GM23248 (cell line): ENCODE measurements around the gene AHI1. TPM values are rescaled to one million over a fixed set of nuclear protein-coding genes. Genes with fewer than 3 reads are reported as not detected.

Experiments
- DNase-seq: peaks from one replicate; pipeline ENCODE4 v3.0.0-alpha.2; 2015
- H2AFZ ChIP-seq: fragments of 200-600 bp; sonication (generic); 2 replicates; pipeline ENCODE4 v1.6.1; 2016; ENCODE audit warnings: antibody characterized with exemption
- H3F3A ChIP-seq: fragments of 200-600 bp; sonication (generic); 2 replicates; pipeline ENCODE4 v1.6.1; 2016; ENCODE audit warnings: mild to moderate bottlenecking, antibody characterized with exemption, mixed run types; ENCODE audit not compliant: insufficient read depth
- H3K27ac ChIP-seq: fragments of 200-600 bp; sonication (generic); 2 replicates; pipeline ENCODE4 v1.5.1; 2016; ENCODE audit warnings: mild to moderate bottlenecking
- H3K27me3 ChIP-seq: fragments of 200-600 bp; sonication (generic); replicated peaks from 2 replicates; pipeline ENCODE4 v1.6.1; 2016; ENCODE audit warnings: mild to moderate bottlenecking; ENCODE audit not compliant: insufficient read depth
- H3K36me3 ChIP-seq: fragments of 200-600 bp; sonication (generic); 2 replicates; pipeline ENCODE4 v1.6.1; 2016; ENCODE audit warnings: low read depth, mild to moderate bottlenecking
- H3K4me1 ChIP-seq: fragments of 200-600 bp; sonication (generic); 2 replicates; pipeline ENCODE4 v1.6.1; 2016; ENCODE audit warnings: mild to moderate bottlenecking; ENCODE audit not compliant: insufficient read depth
- H3K4me2 ChIP-seq: fragments of 200-600 bp; sonication (generic); one replicate; pipeline ENCODE4 v1.6.1; 2016; ENCODE audit warnings: mild to moderate bottlenecking; ENCODE audit not compliant: unreplicated experiment
- H3K4me3 ChIP-seq: fragments of 200-600 bp; sonication (generic); 2 replicates; pipeline ENCODE4 v1.5.1; 2016; ENCODE audit warnings: mild to moderate bottlenecking
- H3K79me2 ChIP-seq: fragments of 200-600 bp; sonication (generic); 2 replicates; pipeline ENCODE4 v1.6.1; 2016; ENCODE audit warnings: mild to moderate bottlenecking; ENCODE audit not compliant: insufficient read depth
- H3K9ac ChIP-seq: fragments of 200-600 bp; sonication (generic); 2 replicates; pipeline ENCODE4 v1.6.1; 2016; ENCODE audit warnings: mild to moderate bottlenecking
- H3K9me2 ChIP-seq: fragments of 200-600 bp; sonication (generic); 2 replicates; pipeline ENCODE4 v1.6.1; 2016; ENCODE audit warnings: mixed run types, mild to moderate bottlenecking, moderate library complexity; ENCODE audit not compliant: insufficient read depth
- H3K9me3 ChIP-seq: fragments of 200-600 bp; sonication (generic); one replicate; pipeline ENCODE4 v1.6.1; 2017; ENCODE audit warnings: low read depth
- H4K20me1 ChIP-seq: fragments of 200-600 bp; sonication (generic); 2 replicates; pipeline ENCODE4 v1.6.0; 2016; ENCODE audit not compliant: insufficient read depth
- EZH2 ChIP-seq: fragments of 200-600 bp; sonication (generic); IDR thresholded peaks from 2 replicates; pipeline ENCODE4 v1.6.1; 2018; ENCODE audit warnings: antibody characterized with exemption, mild to moderate bottlenecking; ENCODE audit not compliant: insufficient read depth, poor library complexity, severe bottlenecking
- EZH2phosphoT487 ChIP-seq: fragments of 200-600 bp; sonication (generic); IDR thresholded peaks from 2 replicates; pipeline ENCODE4 v1.6.1; 2018; ENCODE audit warnings: antibody characterized with exemption, moderate library complexity, mild to moderate bottlenecking, low read depth; ENCODE audit not compliant: insufficient read depth
- WGBS, 2 experiments: methylation state at CpG; one replicate each; pipeline ENCODE4 v1.1.6; 2015 to 2017; ENCODE audit warnings: low lambda C conversion rate in 2 of 2, low coverage in 1 of 2; ENCODE audit errors: missing lambda C conversion rate in 2 of 2; 5-methylcytosine and 5-hydroxymethylcytosine counted together
- in situ Hi-C: fragments of 300-500 bp; cut with MboI; formaldehyde crosslinking; loops from 2 replicates; pipeline ENCODE4 v1.15.0; 2020
- microRNA-seq: library from miRNA; unstranded; fragments of <30 nt; microRNA quantifications from one replicate; pipeline ENCODE4, GENCODE V29; 2016; ENCODE audit warnings: borderline number of aligned reads
- polyA plus RNA-seq: library from polyadenylated mRNA; unstranded; fragments of >200 nt; fragmentation: Nextera tagmentation; extraction: Ambion mirVana; gene quantifications from 2 replicates; pipeline ENCODE4 v1.2.1, GENCODE V29; 2016
- small RNA-seq: library from RNA; depleted of rRNA; stranded (forward); fragments of <200 nt; gene quantifications from one replicate; pipeline ENCODE3, GENCODE V24; 2014; ENCODE audit warnings: low read depth, low replicate concordance
- total RNA-seq: library from RNA; depleted of rRNA; stranded (reverse); fragments of >200 nt; shearing (Covaris generic); gene quantifications from 2 replicates; pipeline ENCODE4 v1.2.3, GENCODE V29; 2014

The AHI1 gene
- total and polyA plus RNA-seq, 2 experiments from 2014 or later = 11.1 to 25.9 TPM

- no peaks in the 10 kb centered on the region for H3K79me2 ChIP-seq
- H3K9me2 ChIP-seq = no peaks in the 10 kb centered on the region
- H3K4me2 ChIP-seq = no peak overlapping the region
- no peaks in the 10 kb centered on the region for H3K9me3 ChIP-seq
- H3K36me3 ChIP-seq = no peaks in the 10 kb centered on the region
- WGBS, 2 experiments = 59 to 67% methylated on average over 5 of the region's 5 CpGs
- H3K4me3 ChIP-seq = no peak overlapping the region
- H3K27ac ChIP-seq = no peak overlapping the region
- in situ Hi-C loops = no loop called here
- peaks cover 15% of the 10 kb centered on the region for H3F3A ChIP-seq
- DNase-seq = no peak
- no peak overlapping the region for H3K9ac ChIP-seq
- no peak overlapping the region for H2AFZ ChIP-seq
- H3K4me1 ChIP-seq = peaks cover 9% of the 10 kb centered on the region
- TF ChIP-seq EZH2phosphoT487 (no peak), EZH2 (no peak)
- peaks cover 4% of the 10 kb centered on the region; the same call in 1 of the 2 replicates for H3K27me3 ChIP-seq
- no peaks in the 10 kb centered on the region for H4K20me1 ChIP-seq
Measured at GRCh38 chr6:135233686-135234491, 263.7 kb downstream of the AHI1 start.

Small RNA genes lying within 50 kb of the gene (microRNA-seq; reads per million reads assigned to microRNA genes)
- gene MIR548A2 = not detected

Small RNA genes lying within 50 kb of the gene (small RNA-seq; reads per million reads assigned to genes)
- gene MIR548A2 = not detected
- not detected for gene RF00019
